ENCODE measurements around the gene UCP2. TPM values are rescaled to one million over a fixed set of nuclear protein-coding genes. Genes with fewer than 3 reads are reported as not detected.

UCP2 gene
- total and polyA plus RNA-seq, 9 of the 15 experiments (the other 6 are each of a cell fraction or from before 2014, with no cell fraction given), result 19.2 to 216 (median 87.9) TPM

DNA sequence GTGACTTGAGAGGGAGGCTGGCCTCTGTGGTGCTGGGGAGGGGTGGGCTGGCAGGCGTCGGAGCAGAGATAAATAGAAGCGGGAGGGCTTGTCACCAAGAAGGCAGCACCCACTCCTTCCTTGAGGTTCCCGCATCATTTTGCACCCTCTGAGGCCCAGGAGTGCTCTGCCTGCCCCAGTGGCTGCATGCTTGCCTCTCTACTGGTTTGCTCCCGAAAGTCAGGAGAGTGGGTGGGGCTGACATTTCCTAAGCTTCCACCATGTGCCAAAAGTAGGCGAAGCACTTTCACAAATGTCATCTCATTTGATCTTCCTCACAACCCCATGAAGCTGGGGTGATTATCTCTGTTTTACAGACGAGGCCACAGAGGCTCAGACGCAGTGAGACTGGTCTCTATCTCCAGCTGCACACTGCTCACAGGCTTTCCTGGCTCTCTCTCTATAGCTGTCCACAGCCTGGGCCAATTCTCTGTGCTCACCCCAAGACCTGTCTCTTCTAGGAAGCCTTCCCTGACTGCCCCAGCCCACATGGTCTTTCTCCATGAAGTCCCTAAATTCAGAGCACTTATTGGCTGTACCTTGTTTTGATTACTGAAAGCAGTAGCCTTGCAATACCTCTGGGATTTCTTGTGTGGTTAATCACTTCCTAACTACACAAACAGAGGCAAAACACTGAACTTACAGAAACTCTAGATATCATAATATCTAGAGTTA is 28.9 kb upstream of the UCP2 start (continued):
- TF ChIP-seq MEIS2 (IDR thresholded peaks at IDR 0.05; ENCODE audit: partially characterized antibody) (peak; percentile 83), EGR1 (conservative IDR thresholded peaks at IDR 0.05) (peak; percentile 52; the same call in 1 of the 2 replicates), ZNF239 (CRISPR knock-in tag; IDR thresholded peaks at IDR 0.05) (peak; percentile 60), IRF1 (CRISPR knock-in tag; IDR thresholded peaks at IDR 0.05; ENCODE audit: borderline replicate concordance) (no peak), NFRKB (IDR thresholded peaks at IDR 0.05; ENCODE audit: low read depth) (peak; percentile 3; the same call in 1 of the 2 replicates), ZNF354B (CRISPR knock-in tag; IDR thresholded peaks at IDR 0.05) (peak; percentile 64; the same call in 1 of the 2 replicates), NUFIP1 (IDR thresholded peaks at IDR 0.05; ENCODE audit: partially characterized antibody) (peak; percentile 77), JUNB (CRISPR knock-in tag; conservative IDR thresholded peaks at IDR 0.05) (0 out of 2 replicates have a peak, but pooled peaks have one; percentile 21), TEAD4 (IDR thresholded peaks at IDR 0.05; ENCODE audit: low read length) (peak; percentile 99), TEAD4 (CRISPR knock-in tag; IDR thresholded peaks at IDR 0.05; ENCODE audit: borderline replicate concordance) (no peak), KAT7 (CRISPR knock-in tag; IDR thresholded peaks at IDR 0.05; ENCODE audit: borderline replicate concordance) (0 out of 2 replicates have a peak, but pooled peaks have one; percentile 37), CREM (IDR thresholded peaks at IDR 0.05; ENCODE audit: low read depth) (peak; percentile 87), ZKSCAN1 (IDR thresholded peaks at IDR 0.05; ENCODE audit: low read depth, low read length) (peak; percentile 82)
- TF ChIP-seq, protein P1, sequence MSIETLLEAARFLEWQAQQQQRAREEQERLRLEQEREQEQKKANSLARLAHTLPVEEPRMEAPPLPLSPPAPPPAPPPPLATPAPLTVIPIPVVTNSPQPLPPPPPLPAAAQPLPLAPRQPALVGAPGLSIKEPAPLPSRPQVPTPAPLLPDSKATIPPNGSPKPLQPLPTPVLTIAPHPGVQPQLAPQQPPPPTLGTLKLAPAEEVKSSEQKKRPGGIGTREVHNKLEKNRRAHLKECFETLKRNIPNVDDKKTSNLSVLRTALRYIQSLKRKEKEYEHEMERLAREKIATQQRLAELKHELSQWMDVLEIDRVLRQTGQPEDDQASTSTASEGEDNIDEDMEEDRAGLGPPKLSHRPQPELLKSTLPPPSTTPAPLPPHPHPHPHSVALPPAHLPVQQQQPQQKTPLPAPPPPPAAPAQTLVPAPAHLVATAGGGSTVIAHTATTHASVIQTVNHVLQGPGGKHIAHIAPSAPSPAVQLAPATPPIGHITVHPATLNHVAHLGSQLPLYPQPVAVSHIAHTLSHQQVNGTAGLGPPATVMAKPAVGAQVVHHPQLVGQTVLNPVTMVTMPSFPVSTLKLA (conservative IDR thresholded peaks at IDR 0.05), result peak; percentile 85 to 92
- TF ChIP-seq, protein P2, sequence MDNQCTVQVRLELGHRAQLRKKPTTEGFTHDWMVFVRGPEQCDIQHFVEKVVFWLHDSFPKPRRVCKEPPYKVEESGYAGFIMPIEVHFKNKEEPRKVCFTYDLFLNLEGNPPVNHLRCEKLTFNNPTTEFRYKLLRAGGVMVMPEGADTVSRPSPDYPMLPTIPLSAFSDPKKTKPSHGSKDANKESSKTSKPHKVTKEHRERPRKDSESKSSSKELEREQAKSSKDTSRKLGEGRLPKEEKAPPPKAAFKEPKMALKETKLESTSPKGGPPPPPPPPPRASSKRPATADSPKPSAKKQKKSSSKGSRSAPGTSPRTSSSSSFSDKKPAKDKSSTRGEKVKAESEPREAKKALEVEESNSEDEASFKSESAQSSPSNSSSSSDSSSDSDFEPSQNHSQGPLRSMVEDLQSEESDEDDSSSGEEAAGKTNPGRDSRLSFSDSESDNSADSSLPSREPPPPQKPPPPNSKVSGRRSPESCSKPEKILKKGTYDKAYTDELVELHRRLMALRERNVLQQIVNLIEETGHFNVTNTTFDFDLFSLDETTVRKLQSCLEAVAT (IDR thresholded peaks at IDR 0.05), result peak; percentile 59 to 76; a peak in 3 of 4 replicates
- TF ChIP-seq, protein P3, sequence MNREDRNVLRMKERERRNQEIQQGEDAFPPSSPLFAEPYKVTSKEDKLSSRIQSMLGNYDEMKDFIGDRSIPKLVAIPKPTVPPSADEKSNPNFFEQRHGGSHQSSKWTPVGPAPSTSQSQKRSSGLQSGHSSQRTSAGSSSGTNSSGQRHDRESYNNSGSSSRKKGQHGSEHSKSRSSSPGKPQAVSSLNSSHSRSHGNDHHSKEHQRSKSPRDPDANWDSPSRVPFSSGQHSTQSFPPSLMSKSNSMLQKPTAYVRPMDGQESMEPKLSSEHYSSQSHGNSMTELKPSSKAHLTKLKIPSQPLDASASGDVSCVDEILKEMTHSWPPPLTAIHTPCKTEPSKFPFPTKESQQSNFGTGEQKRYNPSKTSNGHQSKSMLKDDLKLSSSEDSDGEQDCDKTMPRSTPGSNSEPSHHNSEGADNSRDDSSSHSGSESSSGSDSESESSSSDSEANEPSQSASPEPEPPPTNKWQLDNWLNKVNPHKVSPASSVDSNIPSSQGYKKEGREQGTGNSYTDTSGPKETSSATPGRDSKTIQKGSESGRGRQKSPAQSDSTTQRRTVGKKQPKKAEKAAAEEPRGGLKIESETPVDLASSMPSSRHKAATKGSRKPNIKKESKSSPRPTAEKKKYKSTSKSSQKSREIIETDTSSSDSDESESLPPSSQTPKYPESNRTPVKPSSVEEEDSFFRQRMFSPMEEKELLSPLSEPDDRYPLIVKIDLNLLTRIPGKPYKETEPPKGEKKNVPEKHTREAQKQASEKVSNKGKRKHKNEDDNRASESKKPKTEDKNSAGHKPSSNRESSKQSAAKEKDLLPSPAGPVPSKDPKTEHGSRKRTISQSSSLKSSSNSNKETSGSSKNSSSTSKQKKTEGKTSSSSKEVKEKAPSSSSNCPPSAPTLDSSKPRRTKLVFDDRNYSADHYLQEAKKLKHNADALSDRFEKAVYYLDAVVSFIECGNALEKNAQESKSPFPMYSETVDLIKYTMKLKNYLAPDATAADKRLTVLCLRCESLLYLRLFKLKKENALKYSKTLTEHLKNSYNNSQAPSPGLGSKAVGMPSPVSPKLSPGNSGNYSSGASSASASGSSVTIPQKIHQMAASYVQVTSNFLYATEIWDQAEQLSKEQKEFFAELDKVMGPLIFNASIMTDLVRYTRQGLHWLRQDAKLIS (CRISPR knock-in tag; IDR thresholded peaks at IDR 0.05), result 0 out of 2 replicates have a peak, but pooled peaks have one; percentile 18

All from K562 (cell line).